KMS-11 (cell line): ENCODE results near the gene CAMTA1.

ENCODE experiments used
- H2AFZ ChIP-seq: fragments of 200-600 bp; sonication (generic); 2 replicates; pipeline ENCODE4 v1.6.1; 2016; ENCODE audit warnings: antibody characterized with exemption, mixed run types, low read depth
- H3K27ac ChIP-seq: fragments of 200-600 bp; sonication (generic); 2 replicates; pipeline ENCODE4 v1.6.1; 2016; ENCODE audit warnings: mild to moderate bottlenecking, mixed run types
- H3K27me3 ChIP-seq: fragments of 200-600 bp; sonication (generic); 2 replicates; pipeline ENCODE4 v1.6.1; 2017; ENCODE audit warnings: mild to moderate bottlenecking, low read depth, mixed run types, moderate library complexity; ENCODE audit not compliant: insufficient read depth
- H3K36me3 ChIP-seq: fragments of 200-600 bp; sonication (generic); 2 replicates; pipeline ENCODE4 v1.6.1; 2017; ENCODE audit warnings: mild to moderate bottlenecking, mixed run types; ENCODE audit not compliant: insufficient read depth
- H3K4me1 ChIP-seq: fragments of 200-600 bp; sonication (generic); 2 replicates; pipeline ENCODE4 v1.6.1; 2016; ENCODE audit warnings: mild to moderate bottlenecking, low read depth, mixed run types; ENCODE audit not compliant: poor library complexity, severe bottlenecking
- H3K4me2 ChIP-seq: fragments of 200-600 bp; sonication (generic); 2 replicates; pipeline ENCODE4 v1.7.0; 2016; ENCODE audit warnings: mild to moderate bottlenecking, mixed run types
- H3K4me3 ChIP-seq: fragments of 200-600 bp; sonication (generic); IDR thresholded peaks from 2 replicates; pipeline ENCODE4 v1.6.1; 2017; ENCODE audit warnings: low read depth, low read length, mixed read lengths; ENCODE audit not compliant: insufficient read depth
- H3K79me2 ChIP-seq: fragments of 200-600 bp; sonication (generic); 2 replicates; pipeline ENCODE4 v1.6.1; 2016; ENCODE audit warnings: low read depth, mixed run types; ENCODE audit not compliant: insufficient read depth
- H3K9ac ChIP-seq: fragments of 200-600 bp; sonication (generic); 2 replicates; pipeline ENCODE4 v1.6.1; 2016; ENCODE audit warnings: mild to moderate bottlenecking, mixed run types
- H4K20me1 ChIP-seq: fragments of 200-600 bp; sonication (generic); 2 replicates; pipeline ENCODE4 v1.6.1; 2016; ENCODE audit warnings: mild to moderate bottlenecking, mixed run types; ENCODE audit not compliant: insufficient read depth
- CTCF ChIP-seq: fragments of 200-600 bp; sonication (generic); conservative IDR thresholded peaks from 2 replicates; pipeline ENCODE4 v1.6.1; 2017; ENCODE audit warnings: low read depth, mild to moderate bottlenecking, antibody characterized with exemption, low read length, moderate library complexity, mixed read lengths

Gene CAMTA1

GRCh38 chr1:7579831-7580804, 794.9 kb downstream of the CAMTA1 start:
- Histone ChIP-seq H3K9ac (no peak overlapping the region), H3K79me2 (no peaks in the 10 kb centered on the region), H3K27ac (no peak overlapping the region), H3K4me1 (no peaks in the 10 kb centered on the region), H4K20me1 (no peaks in the 10 kb centered on the region), H3K4me3 (no peak overlapping the region), H3K4me2 (no peak overlapping the region), H3K36me3 (no peaks in the 10 kb centered on the region), H3K27me3 (peaks cover 24% of the 10 kb centered on the region), H2AFZ (no peak overlapping the region)
- no peak for TF ChIP-seq CTCF

- Histone ChIP-seq H3K79me2 (no peaks in the 10 kb centered on the region), H3K4me3 (no peak overlapping the region), H3K27ac (no peak overlapping the region), H3K27me3 (peaks cover 24% of the 10 kb centered on the region), H2AFZ (no peak overlapping the region), H3K4me2 (no peak overlapping the region), H3K36me3 (no peaks in the 10 kb centered on the region), H4K20me1 (no peaks in the 10 kb centered on the region), H3K4me1 (no peaks in the 10 kb centered on the region), H3K9ac (no peak overlapping the region)
- TF ChIP-seq CTCF: no peak
Measured at GRCh38 chr1:7580923-7581753, 795.9 kb downstream of the CAMTA1 start.

- no peak for TF ChIP-seq CTCF
- Histone ChIP-seq H3K9ac (no peak overlapping the region), H3K27ac (no peak overlapping the region), H3K36me3 (no peaks in the 10 kb centered on the region), H4K20me1 (no peaks in the 10 kb centered on the region), H3K4me3 (no peak overlapping the region), H3K4me2 (no peak overlapping the region), H3K27me3 (peaks cover 24% of the 10 kb centered on the region), H3K4me1 (no peaks in the 10 kb centered on the region), H3K79me2 (no peaks in the 10 kb centered on the region), H2AFZ (no peak overlapping the region)
Measured at GRCh38 chr1:7581754-7582459, 796.7 kb downstream of the CAMTA1 start.

- Histone ChIP-seq H3K4me1 (no peaks in the 10 kb centered on the region), H3K36me3 (no peaks in the 10 kb centered on the region), H3K27me3 (peaks cover 24% of the 10 kb centered on the region), H2AFZ (no peak overlapping the region), H3K79me2 (no peaks in the 10 kb centered on the region), H3K27ac (no peak overlapping the region), H3K9ac (no peak overlapping the region), H3K4me2 (no peak overlapping the region), H3K4me3 (no peak overlapping the region), H4K20me1 (no peaks in the 10 kb centered on the region)
- no peak for TF ChIP-seq CTCF
Measured at GRCh38 chr1:7582460-7582972, 797.3 kb downstream of the CAMTA1 start.
